Testis (tissue), 2 donors: ENCODE data around the gene CREB3L2.

Experiments
- POLR2A ChIP-seq: fragments of 450-650 bp; IDR thresholded peaks from one replicate; pipeline ENCODE4 v1.6.1; 2017; ENCODE audit warnings: antibody characterized with exemption, mild to moderate bottlenecking, moderate library complexity
- TF ChIP-seq, protein P1 (sequence below), 3 experiments: fragments of 450-650 bp in 2 of 3; fragments of 200-600 bp in 1 of 3; sonication (generic) in 1 of 3; IDR thresholded peaks; one replicate each; pipeline ENCODE4 v1.5.1; 2016 to 2019; ENCODE audit warnings: antibody characterized with exemption in 3 of 3, mild to moderate bottlenecking in 2 of 3, moderate library complexity in 1 of 3

GRCh38 chr7:137839903-137840779 lies 161.7 kb downstream of the CREB3L2 start:
- TF ChIP-seq, protein P1, sequence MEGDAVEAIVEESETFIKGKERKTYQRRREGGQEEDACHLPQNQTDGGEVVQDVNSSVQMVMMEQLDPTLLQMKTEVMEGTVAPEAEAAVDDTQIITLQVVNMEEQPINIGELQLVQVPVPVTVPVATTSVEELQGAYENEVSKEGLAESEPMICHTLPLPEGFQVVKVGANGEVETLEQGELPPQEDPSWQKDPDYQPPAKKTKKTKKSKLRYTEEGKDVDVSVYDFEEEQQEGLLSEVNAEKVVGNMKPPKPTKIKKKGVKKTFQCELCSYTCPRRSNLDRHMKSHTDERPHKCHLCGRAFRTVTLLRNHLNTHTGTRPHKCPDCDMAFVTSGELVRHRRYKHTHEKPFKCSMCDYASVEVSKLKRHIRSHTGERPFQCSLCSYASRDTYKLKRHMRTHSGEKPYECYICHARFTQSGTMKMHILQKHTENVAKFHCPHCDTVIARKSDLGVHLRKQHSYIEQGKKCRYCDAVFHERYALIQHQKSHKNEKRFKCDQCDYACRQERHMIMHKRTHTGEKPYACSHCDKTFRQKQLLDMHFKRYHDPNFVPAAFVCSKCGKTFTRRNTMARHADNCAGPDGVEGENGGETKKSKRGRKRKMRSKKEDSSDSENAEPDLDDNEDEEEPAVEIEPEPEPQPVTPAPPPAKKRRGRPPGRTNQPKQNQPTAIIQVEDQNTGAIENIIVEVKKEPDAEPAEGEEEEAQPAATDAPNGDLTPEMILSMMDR (IDR thresholded peaks at IDR 0.05) = no peak
- no peak for TF ChIP-seq POLR2A
